ENCODE measurements around the gene CRYBB2.
"Not testable (repeated sequence)": the region's sequence is repeated elsewhere in the genome, so short reads cannot be mapped to it uniquely, and the experiment has no call there.

The CRYBB2 gene

DNA sequence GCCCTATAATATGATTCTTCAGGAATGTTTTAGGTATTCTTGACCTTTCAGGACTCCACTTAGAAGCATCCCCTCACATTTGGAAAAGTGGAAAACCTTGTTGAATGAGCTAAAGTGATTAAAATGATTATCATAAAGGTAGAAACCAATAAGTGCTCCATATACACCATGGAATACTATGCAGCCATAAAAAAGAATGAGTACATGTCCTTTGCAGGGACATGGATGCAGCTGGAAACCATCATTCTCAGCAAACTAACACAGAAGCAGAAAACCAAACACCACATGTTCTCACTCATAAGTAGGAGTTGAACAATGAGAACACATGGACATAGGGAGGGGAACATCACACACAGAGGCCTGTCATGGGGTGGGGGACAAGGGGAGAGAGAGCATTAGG, 14.3 kb downstream of the CRYBB2 start:
- DNase-seq (ENCODE audit: low spot score): not testable (repeated sequence)

DNA sequence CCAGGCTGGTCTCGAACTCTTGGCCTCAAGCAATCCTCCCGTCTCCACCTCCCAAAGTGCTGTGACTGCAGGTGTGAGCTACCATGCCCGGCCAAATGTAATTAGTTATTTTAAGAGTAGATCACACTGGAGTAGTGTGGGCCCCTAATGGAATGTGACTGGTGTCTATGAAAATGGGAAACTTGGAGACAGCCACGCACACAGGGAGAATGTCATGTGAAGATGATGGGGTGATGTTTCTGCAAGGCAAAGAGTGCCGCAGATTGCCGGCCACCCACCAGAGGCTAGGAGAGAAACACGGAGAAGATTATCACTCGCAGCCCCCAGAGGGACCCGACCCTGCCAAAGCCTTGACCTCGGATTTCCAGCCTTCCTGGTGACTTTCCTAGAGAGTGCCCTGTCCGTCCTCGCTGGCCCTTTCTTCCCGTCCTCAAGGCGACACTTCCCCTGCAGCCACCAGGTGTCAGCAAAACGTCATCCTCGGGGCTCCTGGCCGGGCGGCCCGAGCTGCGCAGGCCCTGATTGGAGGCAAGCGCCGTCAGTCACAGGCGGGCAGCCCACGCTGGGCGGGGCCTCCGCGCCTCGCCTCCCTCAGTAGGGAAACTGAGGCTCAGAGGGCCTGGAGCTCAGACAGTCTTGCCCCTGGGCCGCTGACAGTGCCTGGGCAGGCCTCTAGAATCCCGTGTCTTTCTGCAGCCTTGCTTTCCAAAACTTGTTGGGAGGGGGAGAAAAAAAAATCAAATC, 16.3 kb downstream of the CRYBB2 start:
- peak; percentile 96 for DNase-seq (ENCODE audit: low spot score)

DNA sequence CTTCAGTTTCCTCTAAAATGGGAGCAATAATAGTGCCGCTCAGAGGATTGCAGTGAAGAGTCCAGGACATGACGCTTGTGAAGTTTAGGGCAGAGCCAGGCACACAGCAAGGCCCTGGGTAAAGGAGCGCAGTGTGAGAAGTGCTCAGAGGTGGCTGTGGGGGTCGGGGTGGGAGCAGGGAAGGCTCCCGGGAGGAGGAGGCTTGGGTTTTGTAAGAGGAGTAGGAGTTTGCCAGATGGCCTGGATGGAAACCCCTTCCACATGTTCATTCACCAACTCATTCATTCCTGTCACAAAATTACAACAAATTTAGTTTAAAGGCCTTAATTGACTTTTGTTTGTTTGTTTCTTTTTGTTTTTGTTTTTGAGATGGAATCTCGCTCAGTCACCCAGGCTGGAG, 17.0 kb downstream of the CRYBB2 start:
- no peak for DNase-seq (ENCODE audit: low spot score)

DNA sequence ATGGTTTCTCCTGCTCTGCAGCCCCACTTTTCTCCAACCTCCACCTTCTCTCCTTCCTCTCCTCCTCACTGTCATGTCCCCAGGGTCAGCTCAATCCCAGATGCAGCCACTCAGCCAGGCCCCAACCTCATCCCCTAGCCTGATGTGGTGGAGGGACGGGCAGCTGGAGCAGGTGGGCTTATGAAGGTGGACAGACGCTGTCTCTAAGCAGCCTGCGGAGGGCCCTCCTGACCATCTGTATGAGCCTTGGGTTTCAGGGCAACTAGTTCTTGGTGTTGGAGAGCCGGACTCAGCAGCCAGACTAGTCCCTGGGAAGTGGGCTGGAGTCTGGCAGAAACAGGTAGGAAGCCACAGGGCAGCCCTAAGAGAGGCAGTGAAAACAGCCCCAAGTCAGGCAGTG, 18.1 kb downstream of the CRYBB2 start:
- no peak for DNase-seq (ENCODE audit: low spot score)

DNA sequence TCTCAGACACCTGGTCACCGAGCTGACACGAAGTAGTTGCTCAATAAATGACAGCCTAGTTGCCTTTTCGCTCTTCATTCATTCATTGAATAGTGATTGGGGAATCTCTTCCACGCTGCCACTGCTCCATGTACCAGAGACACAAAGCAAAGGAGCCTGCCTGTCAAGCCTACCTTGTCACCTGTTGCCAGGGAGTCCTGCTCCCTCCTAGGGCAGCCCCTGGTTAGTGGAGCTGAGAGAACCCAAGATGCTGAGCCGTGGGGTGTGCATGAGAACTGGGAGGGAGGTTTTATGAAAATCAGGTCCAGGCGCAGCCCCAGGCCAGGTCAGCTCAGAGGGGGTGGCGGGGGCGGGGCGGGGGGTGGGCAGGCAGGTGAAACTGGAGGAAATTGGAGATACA, 18.6 kb downstream of the CRYBB2 start:
- DNase-seq (ENCODE audit: low spot score): not testable (repeated sequence)

DNA sequence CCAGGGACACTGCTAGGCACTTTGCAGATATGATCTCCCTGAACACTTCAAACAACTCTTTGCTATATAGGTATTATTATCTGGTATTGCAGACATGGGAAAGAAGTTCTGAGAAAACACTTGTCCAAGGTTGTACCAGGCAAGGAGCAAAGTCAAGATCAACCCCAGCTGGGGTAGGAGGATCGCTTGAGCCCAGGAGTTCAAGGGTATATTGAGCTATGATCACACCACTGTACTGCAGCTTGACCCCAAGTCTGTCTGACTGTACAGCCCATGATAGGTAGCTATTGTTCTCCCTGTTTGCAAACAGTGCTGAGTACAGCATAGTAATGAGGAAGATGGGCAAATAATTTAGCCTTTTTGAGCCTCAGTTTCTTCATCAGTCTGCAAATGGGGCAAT, 35.7 kb downstream of the CRYBB2 start:
- not testable (repeated sequence) for DNase-seq (ENCODE audit: low spot score)

DNA sequence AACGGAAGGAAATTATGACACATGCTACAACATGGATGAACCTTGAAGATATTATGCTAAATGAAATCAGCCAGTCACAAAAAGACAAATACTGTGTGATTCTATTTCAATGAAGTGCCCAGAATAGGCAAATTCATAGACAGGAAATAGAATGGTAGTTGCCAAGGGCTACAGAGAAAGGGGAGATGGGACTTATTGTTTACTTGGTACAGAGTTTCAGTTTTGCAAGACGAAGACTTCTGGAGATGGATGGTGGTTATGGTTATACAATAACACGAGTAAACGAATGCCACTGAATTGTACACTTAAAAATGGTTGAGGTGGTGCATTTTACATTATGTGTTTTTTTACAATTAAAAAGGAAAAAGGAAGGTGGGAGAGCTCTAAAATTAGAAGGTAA, 48.1 kb downstream of the CRYBB2 start:
- not testable (repeated sequence) for DNase-seq (ENCODE audit: low spot score)

DNA sequence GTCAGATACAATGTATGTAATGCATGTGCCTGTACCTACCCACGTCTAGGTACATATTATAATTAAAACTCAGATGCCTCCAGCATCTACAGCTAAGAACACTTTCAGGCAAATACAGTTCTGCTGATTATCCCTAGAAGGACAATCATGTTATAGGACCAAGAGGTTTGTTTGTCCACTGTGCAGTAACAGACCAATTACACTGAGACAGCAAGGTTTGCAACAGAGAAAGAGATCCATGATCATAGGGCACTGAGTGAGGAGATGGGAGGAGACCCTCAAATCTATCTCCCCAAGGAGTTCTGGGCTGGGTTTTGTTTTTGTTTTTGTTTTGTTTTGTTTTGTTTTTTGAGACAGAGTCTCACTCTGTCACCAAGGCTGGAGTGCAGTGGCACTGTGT, 49.5 kb downstream of the CRYBB2 start:
- DNase-seq (ENCODE audit: low spot score): not testable (repeated sequence)

GRCh38 chr22:25270061-25270460, 50.6 kb downstream of the CRYBB2 start:
- not testable (repeated sequence) for DNase-seq (ENCODE audit: low spot score)

DNA sequence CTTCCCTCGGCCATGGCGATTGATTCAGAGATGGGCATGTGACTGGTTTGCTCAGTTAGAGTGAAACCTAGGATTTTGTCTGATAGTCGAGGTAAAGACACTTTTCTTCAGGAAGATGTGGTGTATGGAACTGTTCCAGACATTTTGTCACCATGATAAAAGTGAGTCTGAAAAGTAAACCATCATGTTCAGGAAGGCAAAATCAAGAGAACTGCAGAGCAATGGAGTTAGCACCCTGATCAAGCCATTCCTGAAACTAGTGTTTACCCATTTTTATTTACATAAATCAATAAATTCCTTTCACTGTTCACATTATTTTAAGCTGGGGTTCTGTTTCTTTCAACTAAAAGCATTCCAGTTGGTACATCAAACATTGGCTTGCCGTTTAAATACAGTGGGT, 53.8 kb downstream of the CRYBB2 start:
- DNase-seq (ENCODE audit: low spot score): not testable (repeated sequence)

GRCh38 chr22:25273928-25274327, 54.5 kb downstream of the CRYBB2 start:
- not testable (repeated sequence) for DNase-seq (ENCODE audit: low spot score)

- DNase-seq (ENCODE audit: low spot score): not testable (repeated sequence)
Measured at GRCh38 chr22:25280118-25280517, 60.7 kb downstream of the CRYBB2 start.

Measured in AG08396 (cell line).